ENCODE results near the gene ECT2L.

- TF ChIP-seq THAP9 (CRISPR knock-in tag; IDR thresholded peaks at IDR 0.05; ENCODE audit: borderline replicate concordance) (no peak), ZFP41 (CRISPR knock-in tag; IDR thresholded peaks at IDR 0.05; ENCODE audit: borderline replicate concordance) (no peak), FOXO4 (CRISPR knock-in tag; conservative IDR thresholded peaks at IDR 0.05) (no peak), ZNF615 (CRISPR knock-in tag; IDR thresholded peaks at IDR 0.05; ENCODE audit: borderline replicate concordance) (no peak), CBX5 (CRISPR knock-in tag; IDR thresholded peaks at IDR 0.05; ENCODE audit: borderline replicate concordance) (no peak), ZBTB43 (CRISPR knock-in tag; conservative IDR thresholded peaks at IDR 0.05) (no peak), ZNF552 (CRISPR knock-in tag; IDR thresholded peaks at IDR 0.05; ENCODE audit: borderline replicate concordance) (no peak)
These were observed 114.1 kb downstream of the ECT2L start for GRCh38 chr6:138909975-138910374.
